B cell (primary cell): ENCODE measurements around the gene OR5B21. TPM values are rescaled to one million over a fixed set of nuclear protein-coding genes. Genes with fewer than 3 reads are reported as not detected.

Source experiments
- ATAC-seq: fragments of 200-7000 bp; cut with Tn5 transposase; one replicate; pipeline ENCODE4 v1.10.0; 2021; ENCODE audit warnings: low read depth, mild to moderate bottlenecking, moderate number of reproducible peaks, moderate library complexity
- CTCF ChIA-PET: fragments of 350-600 bp; sonication (Branson Sonifier 250); formaldehyde crosslinking; loops from one replicate; lab custom pipeline; 2021; ENCODE audit warnings: antibody characterized with exemption, inconsistent platforms; lab: Charles Lee
- POLR2A ChIA-PET: fragments of 350-600 bp; sonication (Branson Sonifier 250); formaldehyde crosslinking; loops from one replicate; lab custom pipeline; 2021; ENCODE audit warnings: antibody characterized with exemption; lab: Charles Lee
- DNase-seq: peaks from one replicate; pipeline ENCODE4 v3.0.0; 2013
- H2AFZ ChIP-seq: 2 replicates; pipeline ENCODE4 v1.6.1; 2012; ENCODE audit warnings: mild to moderate bottlenecking, low read depth, low read length; ENCODE audit not compliant: insufficient read depth, poor library complexity, severe bottlenecking
- H3K27ac ChIP-seq, 2 donors: 1 replicate in 1 of 2; 2 replicates in 1 of 2; pipeline ENCODE4 v1.5.1; 2012 to 2013; ENCODE audit warnings: low read length in 2 of 2, mild to moderate bottlenecking in 2 of 2, moderate library complexity in 1 of 2
- H3K27me3 ChIP-seq, 4 experiments: fragments of 200-600 bp in 1 of 4; sonication (generic) in 1 of 4; replicated peaks in 1 of 4; 1 replicate in 2 of 4; 2 replicates in 2 of 4; pipeline versions ENCODE4 v1.6.1 to v1.7.0; 2013 to 2016; ENCODE audit warnings: low read length in 3 of 4, mild to moderate bottlenecking in 2 of 4, mixed read lengths in 1 of 4, moderate library complexity in 1 of 4; ENCODE audit not compliant: insufficient read depth in 4 of 4, control insufficient read depth in 3 of 4; ENCODE audit errors: control extremely low read depth in 1 of 4
- H3K36me3 ChIP-seq, 2 experiments: replicated peaks in 1 of 2; 1 replicate in 1 of 2; 2 replicates in 1 of 2; pipeline versions ENCODE4 v1.6.1 to v1.7.1; 2013; ENCODE audit warnings: low read length in 1 of 2; ENCODE audit not compliant: insufficient read depth in 2 of 2, control insufficient read depth in 1 of 2; ENCODE audit errors: control extremely low read depth in 1 of 2, extremely low read depth in 1 of 2
- H3K4me1 ChIP-seq, 2 donors: fragments of 200-600 bp in 1 of 2; sonication (generic) in 1 of 2; 1 replicate in 1 of 2; 2 replicates in 1 of 2; pipeline versions ENCODE4 v1.5.1 to v1.6.1; 2013 to 2017; ENCODE audit warnings: low read length in 2 of 2; ENCODE audit not compliant: control insufficient read depth in 2 of 2, insufficient read depth in 2 of 2
- H3K4me2 ChIP-seq: replicated peaks from 2 replicates; pipeline ENCODE3; 2012; ENCODE audit warnings: mild to moderate bottlenecking, low read depth, low read length; ENCODE audit not compliant: poor library complexity, severe bottlenecking
- H3K4me3 ChIP-seq, 5 experiments: fragments of 200-600 bp in 1 of 5; sonication (generic) in 1 of 5; 1 replicate in 3 of 5; 2 replicates in 2 of 5; pipeline versions ENCODE4 v1.5.1 to v1.7.0; 2011 to 2016; ENCODE audit warnings: low read length in 4 of 5, mild to moderate bottlenecking in 4 of 5, low read depth in 2 of 5, control low read depth in 1 of 5, moderate library complexity in 1 of 5; ENCODE audit not compliant: insufficient read depth in 1 of 5; ENCODE audit errors: control extremely low read depth in 1 of 5, extremely low read depth in 1 of 5
- H3K79me2 ChIP-seq: fragments of 200-600 bp; sonication (generic); one replicate; pipeline ENCODE4 v1.6.0; 2016; ENCODE audit warnings: low read length; ENCODE audit not compliant: control insufficient read depth, insufficient read depth
- H3K9ac ChIP-seq: fragments of 200-600 bp; sonication (generic); 2 replicates; pipeline ENCODE4 v1.6.1; 2017; ENCODE audit warnings: mild to moderate bottlenecking, low read length, moderate library complexity
- H3K9me3 ChIP-seq, 3 donors: one replicate each; pipeline versions ENCODE4 v1.6.1 to v1.7.1; 2013; ENCODE audit warnings: low read length in 2 of 3; ENCODE audit not compliant: control insufficient read depth in 2 of 3, insufficient read depth in 1 of 3; ENCODE audit errors: control extremely low read depth in 1 of 3
- H4K20me1 ChIP-seq: 2 replicates; pipeline ENCODE4 v1.6.0; 2012; ENCODE audit warnings: mild to moderate bottlenecking, low read length; ENCODE audit not compliant: insufficient read depth, control insufficient read depth, poor library complexity, severe bottlenecking
- H3K27ac Mint-ChIP-seq: one replicate; pipeline ENCODE4 v1.8.0; 2021; ENCODE audit warnings: mixed read lengths
- H3K27me3 Mint-ChIP-seq: one replicate; pipeline ENCODE4 v1.8.0; 2021; ENCODE audit warnings: mixed read lengths
- H3K4me1 Mint-ChIP-seq: one replicate; pipeline ENCODE4 v1.8.0; 2021; ENCODE audit warnings: mixed read lengths
- H3K4me3 Mint-ChIP-seq: one replicate; pipeline ENCODE4 v1.8.0; 2021; ENCODE audit warnings: mixed read lengths
- H3K9me3 Mint-ChIP-seq: one replicate; pipeline ENCODE4 v1.8.0; 2022; ENCODE audit warnings: mixed read lengths; ENCODE audit not compliant: insufficient read depth
- CTCF ChIP-seq: fragments of 200-600 bp; IDR thresholded peaks from one replicate; pipeline ENCODE4 v1.8.0; 2022; ENCODE audit warnings: antibody characterized with exemption, mild to moderate bottlenecking
- EZH2 ChIP-seq: IDR thresholded peaks from 2 replicates; pipeline ENCODE4 v1.6.1; 2012; ENCODE audit warnings: borderline replicate concordance, low read depth, mild to moderate bottlenecking, moderate library complexity, low read length; ENCODE audit not compliant: insufficient read depth, poor library complexity, severe bottlenecking
- WGBS: methylation state at CpG from one replicate; pipeline ENCODE4 v1.1.5; 2013; ENCODE audit warnings: missing lambda C conversion rate; ENCODE audit not compliant: insufficient coverage; 5-methylcytosine and 5-hydroxymethylcytosine counted together
- intact Hi-C: fragments of 100-400 bp; cut with micrococcal nuclease; formaldehyde crosslinking; loops from one replicate; pipeline ENCODE4 v1.10.0; 2022
- polyA plus RNA-seq: library from polyadenylated mRNA; depleted of rRNA; stranded (reverse); fragments of >200 nt; gene quantifications from 2 replicates; pipeline ENCODE4 v1.2.3, GENCODE V29; 2012
- total RNA-seq, 2 donors: library from RNA; stranded (reverse); fragments of 120-200 nt in 1 of 2; gene quantifications; 1 replicate in 1 of 2; 2 replicates in 1 of 2; pipeline versions ENCODE4 v1.2.3 to v1.2.4, GENCODE V29; 2013 to 2022

OR5B21 gene
- total and polyA plus RNA-seq, 2 donors (not counting 1 experiment from before 2014, with no cell fraction given) = 0.10 to 0.74 TPM

- DNase-seq = no peak
- Histone ChIP-seq H3K4me1 (peaks cover 8 to 16% of the 10 kb centered on the region in 2 donors), H2AFZ (no peak overlapping the region), H3K27ac (no peak overlapping the region), H3K27me3 (no peaks in the 10 kb centered on the region), H3K4me3 (no peak overlapping the region), H3K4me2 (no peak overlapping the region), H3K9me3 (no peaks in the 10 kb centered on the region), H3K9ac (no peak overlapping the region), H4K20me1 (no peaks in the 10 kb centered on the region), H3K36me3 (no peaks in the 10 kb centered on the region), H3K79me2 (no peaks in the 10 kb centered on the region)
- intact Hi-C loops = no loop called here
- no CpG with 5 or more reads among the region's 4 CpGs for WGBS
- H3K9me3 Mint-ChIP-seq = no peaks in the 10 kb centered on the region
- no peak for TF ChIP-seq EZH2
- TF ChIP-seq CTCF = no peak
- H3K27me3 Mint-ChIP-seq = no peaks in the 10 kb centered on the region
- no peak overlapping the region for H3K4me3 Mint-ChIP-seq
- no peak overlapping the region for H3K27ac Mint-ChIP-seq
- ATAC-seq = no peak
- ChIA-PET CTCF (no interaction called here), POLR2A (no interaction called here)
- H3K4me1 Mint-ChIP-seq = peaks cover 30% of the 10 kb centered on the region
Measured at GRCh38 chr11:58503361-58503856, 4.5 kb downstream of the OR5B21 start.

- Histone ChIP-seq H4K20me1 (no peaks in the 10 kb centered on the region), H3K4me1 (peaks cover 2 to 11% of the 10 kb centered on the region in 2 donors), H3K27me3 (no peaks in the 10 kb centered on the region), H3K79me2 (no peaks in the 10 kb centered on the region), H3K9ac (no peak overlapping the region), H3K4me2 (no peak overlapping the region), H3K9me3 (no peaks in the 10 kb centered on the region), H3K4me3 (no peak overlapping the region), H2AFZ (no peak overlapping the region), H3K27ac (no peak overlapping the region), H3K36me3 (no peaks in the 10 kb centered on the region)
- intact Hi-C loops = no loop called here
- no peak for ATAC-seq
- no peaks in the 10 kb centered on the region for H3K9me3 Mint-ChIP-seq
- peaks cover 24% of the 10 kb centered on the region for H3K4me1 Mint-ChIP-seq
- no peak overlapping the region for H3K27ac Mint-ChIP-seq
- no peak overlapping the region for H3K4me3 Mint-ChIP-seq
- TF ChIP-seq EZH2 (no peak), CTCF (no peak)
- no peak for DNase-seq
- ChIA-PET CTCF (interaction anchor here (1.3 kb wide), 1 partner anchor 10 kb away, joined by 4 read pairs; no protein-coding TSS in a partner anchor), POLR2A (no interaction called here)
- no peaks in the 10 kb centered on the region for H3K27me3 Mint-ChIP-seq
Measured at GRCh38 chr11:58502004-58502403, 5.9 kb downstream of the OR5B21 start.
